GM18499 (cell line): Measurements from ENCODE around the gene STXBP4.

Experiments
- ATAC-seq: cut with Tn5 transposase; IDR thresholded peaks from one replicate; pipeline ENCODE4 v1.9.1; 2021; ENCODE audit warnings: moderate number of reproducible peaks; ENCODE audit not compliant: insufficient read depth, unreplicated experiment

The STXBP4 gene

GRCh38 chr17:54968262-54968987, at the start of gene STXBP4, which contains the start of gene COX11:
STXBP4 (plus strand) TSS chr17:54968765; CDS start chr17:54986220, 17,455 bp downstream.
COX11 (minus strand) TSS chr17:54968654; CDS start chr17:54968646, 8 bp downstream.
- ATAC-seq, result peak; percentile 88

- ATAC-seq, result no peak
Observed at GRCh38 chr17:54919425-54919824, 49.1 kb upstream of the STXBP4 start.

GRCh38 chr17:54920819-54921218, 47.7 kb upstream of the STXBP4 start:
- no peak for ATAC-seq

GRCh38 chr17:54924405-54924804, 44.2 kb upstream of the STXBP4 start:
- ATAC-seq, result no peak

GRCh38 chr17:54927525-54927924, 41.0 kb upstream of the STXBP4 start:
- no peak for ATAC-seq

- no peak for ATAC-seq
Observed at GRCh38 chr17:54932711-54933110, 35.9 kb upstream of the STXBP4 start.

- ATAC-seq, result no peak
Observed at GRCh38 chr17:54933921-54934320, 34.6 kb upstream of the STXBP4 start.

GRCh38 chr17:54935471-54935870, 33.1 kb upstream of the STXBP4 start:
- no peak for ATAC-seq

GRCh38 chr17:54937018-54937417, 31.5 kb upstream of the STXBP4 start:
- no peak for ATAC-seq

- ATAC-seq, result no peak
Observed at GRCh38 chr17:54937426-54937825, 31.1 kb upstream of the STXBP4 start.

GRCh38 chr17:54941285-54941684, 27.3 kb upstream of the STXBP4 start:
- no peak for ATAC-seq

- ATAC-seq, result no peak
Observed at GRCh38 chr17:54944796-54945195, 23.8 kb upstream of the STXBP4 start.

GRCh38 chr17:54945231-54945630, 23.3 kb upstream of the STXBP4 start:
- ATAC-seq, result no peak

GRCh38 chr17:54945671-54946070, 22.9 kb upstream of the STXBP4 start:
- ATAC-seq, result no peak

- ATAC-seq, result no peak
Observed at GRCh38 chr17:54947396-54947795, 21.2 kb upstream of the STXBP4 start.

- ATAC-seq, result no peak
Observed at GRCh38 chr17:54948380-54948779, 20.2 kb upstream of the STXBP4 start.

- ATAC-seq, result no peak
Observed at GRCh38 chr17:54950116-54950515, 18.4 kb upstream of the STXBP4 start.

- ATAC-seq, result no peak
Observed at GRCh38 chr17:54951286-54951685, 17.3 kb upstream of the STXBP4 start.

GRCh38 chr17:54956791-54957190, 11.8 kb upstream of the STXBP4 start:
- ATAC-seq, result no peak

GRCh38 chr17:54967621-54968261, 824 bp upstream of the STXBP4 start:
- peak; percentile 33 for ATAC-seq

GRCh38 chr17:54968988-54969332, 395 bp downstream of the STXBP4 start:
- peak; percentile 9 for ATAC-seq
